Endothelial cell of umbilical vein (primary cell): ENCODE results near the gene TSSK6. TPM values are rescaled to one million over a fixed set of nuclear protein-coding genes. Genes with fewer than 3 reads are reported as not detected.

ENCODE experiments used
- BruUV-seq: library from RNA; stranded (reverse); fragments of 400-500 nt; replicated peaks from 2 replicates; lab custom pipeline; 2021; lab: Mats Ljungman, UMichigan
- CTCF ChIA-PET: fragments of 300-600, 350-600 bp; sonication (Branson Sonifier 250); formaldehyde crosslinking; loops from one replicate; lab custom pipeline; 2021; ENCODE audit warnings: antibody characterized with exemption, inconsistent platforms; lab: Charles Lee
- POLR2A ChIA-PET: fragments of 300-600, 350-600 bp; sonication (Branson Sonifier 250); formaldehyde crosslinking; loops from one replicate; lab custom pipeline; 2021; ENCODE audit warnings: antibody characterized with exemption, inconsistent platforms; lab: Charles Lee
- DNase-seq: peaks from one replicate; pipeline ENCODE4 v3.0.0-alpha.2; 2011; ENCODE audit warnings: low read depth, low spot score
- FAIRE-seq: peaks from 2 replicates; lab custom pipeline; 2011; peaks lifted over from hg19 to GRCh38; lab: Jason Lieb, UNC
- H2AFZ ChIP-seq: 2 replicates; pipeline ENCODE4 v1.6.0; 2012; ENCODE audit warnings: low read depth, low read length, control low read depth, inconsistent platforms
- H3K27ac ChIP-seq: 2 replicates; pipeline ENCODE4 v1.5.1; 2011; ENCODE audit warnings: low read depth, mild to moderate bottlenecking, control low read depth, low read length, moderate library complexity; ENCODE audit not compliant: insufficient read depth
- H3K27me3 ChIP-seq, 2 experiments: 2 replicates each; pipeline versions ENCODE4 v1.6.0 to v1.6.1; 2011; ENCODE audit warnings: low read length in 2 of 2, mixed read lengths in 1 of 2; ENCODE audit not compliant: control insufficient read depth in 2 of 2, insufficient read depth in 2 of 2
- H3K36me3 ChIP-seq, 2 experiments: 2 replicates in 1 of 2; 3 replicates in 1 of 2; pipeline ENCODE4 v1.5.1; 2011; ENCODE audit warnings: low read length in 2 of 2, mild to moderate bottlenecking in 1 of 2, moderate library complexity in 1 of 2; ENCODE audit not compliant: control insufficient read depth in 2 of 2, insufficient read depth in 2 of 2; ENCODE audit errors: extremely low read depth in 1 of 2
- H3K4me1 ChIP-seq: 3 replicates; pipeline ENCODE4 v1.5.1; 2011; ENCODE audit warnings: mild to moderate bottlenecking, low read length; ENCODE audit not compliant: control insufficient read depth, insufficient read depth; ENCODE audit errors: extremely low read depth
- H3K4me2 ChIP-seq: 2 replicates; pipeline ENCODE4 v1.6.1; 2011; ENCODE audit warnings: low read length, control low read depth, mixed read lengths; ENCODE audit not compliant: insufficient read depth
- H3K4me3 ChIP-seq, 3 experiments: fragments of 200-600 bp in 1 of 3; sonication (generic), shearing (Covaris generic) in 1 of 3; replicated peaks in 1 of 3; 2 replicates each; pipeline ENCODE4 v1.5.1; 2011 to 2016; ENCODE audit warnings: control low read depth in 3 of 3, low read length in 3 of 3, mild to moderate bottlenecking in 2 of 3, inconsistent platforms in 1 of 3, low read depth in 1 of 3, moderate library complexity in 1 of 3; ENCODE audit not compliant: insufficient read depth in 1 of 3
- H3K79me2 ChIP-seq: 2 replicates; pipeline ENCODE4 v1.6.0; 2012; ENCODE audit warnings: low read length, inconsistent platforms; ENCODE audit not compliant: control insufficient read depth, insufficient read depth
- H3K9ac ChIP-seq: replicated peaks from 2 replicates; pipeline ENCODE3; 2011; ENCODE audit warnings: low read length, control low read depth; ENCODE audit not compliant: insufficient read depth; ENCODE audit errors: extremely low read depth
- H3K9me1 ChIP-seq: replicated peaks from 3 replicates; pipeline ENCODE4 v1.6.0; 2011; ENCODE audit warnings: mild to moderate bottlenecking, low read length; ENCODE audit not compliant: control insufficient read depth, insufficient read depth; ENCODE audit errors: extremely low read depth
- H3K9me3 ChIP-seq: replicated peaks from 2 replicates; pipeline ENCODE4 v1.5.1; 2012; ENCODE audit warnings: low read length, inconsistent platforms; ENCODE audit not compliant: control insufficient read depth, insufficient read depth
- H4K20me1 ChIP-seq: replicated peaks from 2 replicates; pipeline ENCODE3; 2011; ENCODE audit warnings: mild to moderate bottlenecking, low read length; ENCODE audit not compliant: control insufficient read depth, insufficient read depth; ENCODE audit errors: extremely low read depth
- CTCF ChIP-seq, 2 donors: IDR thresholded peaks; 1 replicate in 1 of 2; 2 replicates in 1 of 2; pipeline ENCODE4 v1.5.1; 2011; ENCODE audit warnings: low read length in 2 of 2, mild to moderate bottlenecking in 2 of 2, moderate library complexity in 2 of 2, control low read depth in 1 of 2, inconsistent platforms in 1 of 2, low read depth in 1 of 2; ENCODE audit not compliant: insufficient read depth in 1 of 2; ENCODE audit errors: extremely low read depth in 1 of 2
- EZH2 ChIP-seq: IDR thresholded peaks from 2 replicates; pipeline ENCODE4 v1.6.1; 2012; ENCODE audit warnings: borderline replicate concordance, low read depth, mild to moderate bottlenecking, moderate library complexity, low read length, inconsistent platforms; ENCODE audit not compliant: severe bottlenecking
- FOS ChIP-seq: IDR thresholded peaks from 2 replicates; pipeline ENCODE4 v1.6.1; 2011; ENCODE audit warnings: mild to moderate bottlenecking, low read length, moderate library complexity, borderline replicate concordance; ENCODE audit not compliant: insufficient read depth
- GATA2 ChIP-seq: IDR thresholded peaks from 2 replicates; pipeline ENCODE4 v1.7.0; 2011; ENCODE audit warnings: low read depth, mild to moderate bottlenecking, moderate library complexity, mixed read lengths, low read length; ENCODE audit not compliant: insufficient read length, insufficient read depth
- JUN ChIP-seq: IDR thresholded peaks from 2 replicates; pipeline ENCODE4 v1.6.1; 2011; ENCODE audit warnings: borderline replicate concordance, low read depth; ENCODE audit not compliant: insufficient read length, insufficient read depth
- MYC ChIP-seq: IDR thresholded peaks from one replicate; pipeline ENCODE4 v1.6.1; 2011; ENCODE audit warnings: mild to moderate bottlenecking, low read depth, low read length
- POLR2A ChIP-seq: IDR thresholded peaks from 2 replicates; pipeline ENCODE4 v1.6.1; 2012; ENCODE audit warnings: low read depth, mild to moderate bottlenecking, control low read depth, low read length
- POLR2AphosphoS5 ChIP-seq: IDR thresholded peaks from 2 replicates; pipeline ENCODE4 v1.6.1; 2012; ENCODE audit warnings: low read depth, mild to moderate bottlenecking, control low read depth, low read length, moderate library complexity; ENCODE audit not compliant: insufficient read depth
- dilution Hi-C: fragments of 300-500 bp; cut with MboI; formaldehyde crosslinking; loops from one replicate; pipeline ENCODE4 v1.15.0; 2019; ENCODE audit warnings: low sequenced_read_pairs; ENCODE audit not compliant: extremely low pct_ligation_motif_present
- intact Hi-C: fragments of 100-400 bp; cut with micrococcal nuclease; formaldehyde crosslinking; loops from one replicate; pipeline ENCODE4 v1.10.0; 2022
- polyA plus RNA-seq, 4 experiments: library from polyadenylated mRNA; depleted of rRNA in 3 of 4; stranded (reverse) in 3 of 4; unstranded in 1 of 4; fragments of >200 nt; gene quantifications; 2 replicates each; pipeline versions ENCODE4 v1.2.1 to v1.2.3, GENCODE V29; 2011 to 2012; ENCODE audit warnings: missing spikeins in 1 of 4
- total RNA-seq: library from RNA; stranded (reverse); gene quantifications from 2 replicates; pipeline ENCODE4 v1.2.3, GENCODE V29; 2021
- TF ChIP-seq, protein P1 (sequence below): IDR thresholded peaks from 2 replicates; pipeline ENCODE4 v1.6.1; 2011; ENCODE audit not compliant: insufficient read depth, insufficient read length

The TSSK6 gene
- total and polyA plus RNA-seq, 2 donors (not counting 3 experiments of a cell fraction or from before 2014, with no cell fraction given): 0.76 to 0.82 TPM

GRCh38 chr19:19544954-19545591, 29.7 kb upstream of the TSSK6 start:
- Histone ChIP-seq H3K79me2 (no peaks in the 10 kb centered on the region), H3K27ac (no peak overlapping the region), H3K9ac (no peak overlapping the region), H4K20me1 (no peaks in the 10 kb centered on the region), H2AFZ (no peak overlapping the region), H3K27me3 (peaks cover 6% of the 10 kb centered on the region in 2 experiments), H3K9me1 (no peaks in the 10 kb centered on the region), H3K4me2 (no peak overlapping the region), H3K4me1 (no peaks in the 10 kb centered on the region), H3K36me3 (no peaks in the 10 kb centered on the region), H3K9me3 (no peaks in the 10 kb centered on the region), H3K4me3 (no peak overlapping the region)
- DNase-seq: no peak
- intact Hi-C loops (no loop called here), dilution Hi-C loops (no loop called here)
- TF ChIP-seq CTCF (IDR thresholded peaks at IDR 0.05; ENCODE audit: extremely low read depth in 1 of 2, insufficient read depth in 1 of 2, low read depth in 1 of 2, low read length in 2 of 2) (no peak), MYC (no peak), FOS (no peak), JUN (no peak), POLR2A (no peak), POLR2AphosphoS5 (no peak), EZH2 (no peak), GATA2 (no peak)
- TF ChIP-seq, protein P1, sequence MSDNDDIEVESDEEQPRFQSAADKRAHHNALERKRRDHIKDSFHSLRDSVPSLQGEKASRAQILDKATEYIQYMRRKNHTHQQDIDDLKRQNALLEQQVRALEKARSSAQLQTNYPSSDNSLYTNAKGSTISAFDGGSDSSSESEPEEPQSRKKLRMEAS: no peak
- no TSS peak for BruUV-seq
- ChIA-PET POLR2A (no interaction called here), CTCF (interaction anchor here (3.2 kb wide), 1 partner anchor 8 kb away, joined by 12 read pairs; no protein-coding TSS in a partner anchor)
- FAIRE-seq: no peak
